Measurements from ENCODE around the gene IKBKE. TPM values are rescaled to one million over a fixed set of nuclear protein-coding genes. Genes with fewer than 3 reads are reported as not detected.

Gene IKBKE
- total and polyA plus RNA-seq, 2 donors (not counting 3 experiments of a cell fraction or from before 2014, with no cell fraction given): 17.9 to 20.7 TPM

DNA sequence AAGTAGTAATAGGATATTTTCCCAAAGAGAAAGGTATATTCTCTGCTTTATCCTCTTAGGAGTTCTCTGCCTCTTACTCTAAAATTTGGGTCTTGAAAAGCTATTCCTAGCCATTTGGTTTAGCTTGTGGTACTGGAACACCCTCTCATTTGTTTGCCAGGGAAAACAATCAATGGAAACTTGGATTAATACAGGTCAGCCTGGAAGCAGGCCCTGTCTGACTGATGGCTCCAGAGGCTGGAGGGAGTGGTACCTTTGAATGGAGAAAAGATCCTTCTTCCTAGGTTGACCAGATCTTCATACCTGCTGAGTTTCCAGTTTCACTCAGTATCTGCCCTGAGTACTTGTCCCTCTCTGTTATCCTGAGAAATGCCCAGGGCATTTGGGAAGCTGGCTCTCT, 31.7 kb upstream of the IKBKE start:
- FAIRE-seq (no peak), DNase-seq (ENCODE audit: low read depth, low spot score) (no peak)
- H2AFZ ChIP-seq (ENCODE audit: low read depth, low read length): no peak overlapping the region
- no peaks in the 10 kb centered on the region for H3K9me1 ChIP-seq (replicated peaks; ENCODE audit: control insufficient read depth, extremely low read depth, insufficient read depth, low read length)
- H3K9ac ChIP-seq (replicated peaks; ENCODE audit: extremely low read depth, insufficient read depth, low read length): no peak overlapping the region
- H3K36me3 ChIP-seq (ENCODE audit: control insufficient read depth in 2 of 2, extremely low read depth in 1 of 2, insufficient read depth in 2 of 2, low read length in 2 of 2): peaks cover 20 to 24% of the 10 kb centered on the region in 2 experiments
- H3K27me3 ChIP-seq (ENCODE audit: control insufficient read depth in 2 of 2, insufficient read depth in 2 of 2, low read length in 2 of 2): no peaks in the 10 kb centered on the region
- H3K4me3 ChIP-seq (replicated peaks in 1 of 3; ENCODE audit: insufficient read depth in 1 of 3, low read depth in 1 of 3, low read length in 3 of 3): no peak overlapping the region
- H3K9me3 ChIP-seq (replicated peaks; ENCODE audit: control insufficient read depth, insufficient read depth, low read length): no peaks in the 10 kb centered on the region
- BruUV-seq (replicated peaks): no TSS peak
- intact Hi-C loops (cut with micrococcal nuclease): no loop called here
- no peaks in the 10 kb centered on the region for H3K4me1 ChIP-seq (ENCODE audit: control insufficient read depth, extremely low read depth, insufficient read depth, low read length)
- TF ChIP-seq POLR2A (IDR thresholded peaks at IDR 0.05; ENCODE audit: low read depth, low read length) (no peak), GATA2 (IDR thresholded peaks at IDR 0.05; ENCODE audit: insufficient read depth, insufficient read length, low read depth, low read length) (no peak), JUN (IDR thresholded peaks at IDR 0.05; ENCODE audit: borderline replicate concordance, insufficient read depth, insufficient read length, low read depth) (no peak), MYC (IDR thresholded peaks at IDR 0.05; ENCODE audit: low read depth, low read length) (no peak), EZH2 (IDR thresholded peaks at IDR 0.05; ENCODE audit: borderline replicate concordance, low read depth, low read length, severe bottlenecking) (no peak), FOS (IDR thresholded peaks at IDR 0.05; ENCODE audit: borderline replicate concordance, insufficient read depth, low read length) (no peak), POLR2AphosphoS5 (IDR thresholded peaks at IDR 0.05; ENCODE audit: insufficient read depth, low read depth, low read length) (no peak)
- TF ChIP-seq, protein P1, sequence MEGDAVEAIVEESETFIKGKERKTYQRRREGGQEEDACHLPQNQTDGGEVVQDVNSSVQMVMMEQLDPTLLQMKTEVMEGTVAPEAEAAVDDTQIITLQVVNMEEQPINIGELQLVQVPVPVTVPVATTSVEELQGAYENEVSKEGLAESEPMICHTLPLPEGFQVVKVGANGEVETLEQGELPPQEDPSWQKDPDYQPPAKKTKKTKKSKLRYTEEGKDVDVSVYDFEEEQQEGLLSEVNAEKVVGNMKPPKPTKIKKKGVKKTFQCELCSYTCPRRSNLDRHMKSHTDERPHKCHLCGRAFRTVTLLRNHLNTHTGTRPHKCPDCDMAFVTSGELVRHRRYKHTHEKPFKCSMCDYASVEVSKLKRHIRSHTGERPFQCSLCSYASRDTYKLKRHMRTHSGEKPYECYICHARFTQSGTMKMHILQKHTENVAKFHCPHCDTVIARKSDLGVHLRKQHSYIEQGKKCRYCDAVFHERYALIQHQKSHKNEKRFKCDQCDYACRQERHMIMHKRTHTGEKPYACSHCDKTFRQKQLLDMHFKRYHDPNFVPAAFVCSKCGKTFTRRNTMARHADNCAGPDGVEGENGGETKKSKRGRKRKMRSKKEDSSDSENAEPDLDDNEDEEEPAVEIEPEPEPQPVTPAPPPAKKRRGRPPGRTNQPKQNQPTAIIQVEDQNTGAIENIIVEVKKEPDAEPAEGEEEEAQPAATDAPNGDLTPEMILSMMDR (IDR thresholded peaks at IDR 0.05; ENCODE audit: extremely low read depth in 1 of 2, insufficient read depth in 1 of 2, low read depth in 1 of 2, low read length in 2 of 2): no peak
- ChIA-PET POLR2A (no interaction called here), CTCF (no interaction called here)
- no peaks in the 10 kb centered on the region for H3K79me2 ChIP-seq (ENCODE audit: control insufficient read depth, insufficient read depth, low read length)
- H3K4me2 ChIP-seq (ENCODE audit: insufficient read depth, low read length): no peak overlapping the region
- H3K27ac ChIP-seq (ENCODE audit: insufficient read depth, low read depth, low read length): no peak overlapping the region
- dilution Hi-C loops (cut with MboI; ENCODE audit: extremely low pct_ligation_motif_present, low sequenced_read_pairs): no loop called here
- no peaks in the 10 kb centered on the region for H4K20me1 ChIP-seq (replicated peaks; ENCODE audit: control insufficient read depth, extremely low read depth, insufficient read depth, low read length)

Measured in endothelial cell of umbilical vein (primary cell).